ENCODE data around the gene ATIC. TPM values are rescaled to one million over a fixed set of nuclear protein-coding genes. Genes with fewer than 3 reads are reported as not detected.

Gene ATIC
- polyA plus RNA-seq, 4 donors: 71.6 to 138 (median 104) TPM

- 88 to 100% (median 94%) methylated on average over 2 of the region's 2 CpGs for WGBS, 3 donors
- no peak overlapping the region for H3K27ac ChIP-seq (ENCODE audit: low read depth in 1 of 3, low read length in 2 of 3)
- H3K9me3 ChIP-seq (ENCODE audit: control insufficient read depth in 2 of 2, insufficient read depth in 1 of 2, low read depth in 1 of 2, low read length in 1 of 2): no peaks in the 10 kb centered on the region
- H3K27me3 ChIP-seq (ENCODE audit: control insufficient read depth in 3 of 3, insufficient read depth in 3 of 3, low read length in 3 of 3): no peaks in the 10 kb centered on the region
- DNase-seq (no peak), FAIRE-seq (no peak)
- no peak overlapping the region for H3K4me3 ChIP-seq (ENCODE audit: low read depth in 1 of 3, low read length in 3 of 3)
- H3K36me3 ChIP-seq (ENCODE audit: control insufficient read depth in 3 of 3, insufficient read depth in 2 of 3, low read depth in 1 of 3, low read length in 3 of 3): peaks cover 0 to 32% (median 0%) of the 10 kb centered on the region in 3 donors
- no peaks in the 10 kb centered on the region for H3K4me1 ChIP-seq (ENCODE audit: control insufficient read depth in 3 of 3, insufficient read depth in 2 of 3, low read depth in 1 of 3, low read length in 2 of 3)
Measured at GRCh38 chr2:215377283-215377682, 65.4 kb downstream of the ATIC start.

- H3K27me3 ChIP-seq (ENCODE audit: control insufficient read depth in 3 of 3, insufficient read depth in 3 of 3, low read length in 3 of 3): no peaks in the 10 kb centered on the region
- H3K4me1 ChIP-seq (ENCODE audit: control insufficient read depth in 3 of 3, insufficient read depth in 2 of 3, low read depth in 1 of 3, low read length in 2 of 3): no peaks in the 10 kb centered on the region
- FAIRE-seq (no peak), DNase-seq (no peak)
- 89 to 93% (median 93%) methylated on average over 3 of the region's 3 CpGs for WGBS, 3 donors
- H3K9me3 ChIP-seq (ENCODE audit: control insufficient read depth in 2 of 2, insufficient read depth in 1 of 2, low read depth in 1 of 2, low read length in 1 of 2): no peaks in the 10 kb centered on the region
- H3K36me3 ChIP-seq (ENCODE audit: control insufficient read depth in 3 of 3, insufficient read depth in 2 of 3, low read depth in 1 of 3, low read length in 3 of 3): peaks cover 0 to 32% (median 0%) of the 10 kb centered on the region in 3 donors
- H3K4me3 ChIP-seq (ENCODE audit: low read depth in 1 of 3, low read length in 3 of 3): no peak overlapping the region
- H3K27ac ChIP-seq (ENCODE audit: low read depth in 1 of 3, low read length in 2 of 3): no peak overlapping the region
Measured at GRCh38 chr2:215378045-215378444, 66.2 kb downstream of the ATIC start.

DNA sequence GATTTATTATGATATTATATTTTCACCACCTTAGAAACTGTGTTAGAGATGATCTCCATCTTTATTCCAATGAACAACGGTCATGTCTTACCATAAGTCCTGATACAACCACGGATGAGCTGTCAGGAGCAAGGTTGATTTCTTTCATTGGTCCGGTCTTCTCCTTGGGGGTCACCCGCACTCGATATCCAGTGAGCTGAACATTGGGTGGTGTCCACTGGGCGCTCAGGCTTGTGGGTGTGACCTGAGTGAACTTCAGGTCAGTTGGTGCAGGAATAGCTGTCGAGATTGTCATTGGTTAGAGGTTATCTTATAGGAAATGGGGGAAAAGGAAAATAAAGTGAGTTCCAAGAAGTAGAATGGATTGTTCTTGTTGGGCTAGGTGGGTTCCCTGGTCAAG lies 67.2 kb downstream of the ATIC start:
- H3K9me3 ChIP-seq (ENCODE audit: control insufficient read depth in 2 of 2, insufficient read depth in 1 of 2, low read depth in 1 of 2, low read length in 1 of 2): no peaks in the 10 kb centered on the region
- no peaks in the 10 kb centered on the region for H3K4me1 ChIP-seq (ENCODE audit: control insufficient read depth in 3 of 3, insufficient read depth in 2 of 3, low read depth in 1 of 3, low read length in 2 of 3)
- H3K27ac ChIP-seq (ENCODE audit: low read depth in 1 of 3, low read length in 2 of 3): no peak overlapping the region
- no peak overlapping the region for H3K4me3 ChIP-seq (ENCODE audit: low read depth in 1 of 3, low read length in 3 of 3)
- FAIRE-seq (no peak), DNase-seq (no peak)
- 89 to 93% (median 90%) methylated on average over 7 of the region's 7 CpGs for WGBS, 3 donors
- no peaks in the 10 kb centered on the region for H3K27me3 ChIP-seq (ENCODE audit: control insufficient read depth in 3 of 3, insufficient read depth in 3 of 3, low read length in 3 of 3)
- H3K36me3 ChIP-seq (ENCODE audit: control insufficient read depth in 3 of 3, insufficient read depth in 2 of 3, low read depth in 1 of 3, low read length in 3 of 3): peaks cover 0 to 32% (median 2%) of the 10 kb centered on the region in 3 donors

DNA sequence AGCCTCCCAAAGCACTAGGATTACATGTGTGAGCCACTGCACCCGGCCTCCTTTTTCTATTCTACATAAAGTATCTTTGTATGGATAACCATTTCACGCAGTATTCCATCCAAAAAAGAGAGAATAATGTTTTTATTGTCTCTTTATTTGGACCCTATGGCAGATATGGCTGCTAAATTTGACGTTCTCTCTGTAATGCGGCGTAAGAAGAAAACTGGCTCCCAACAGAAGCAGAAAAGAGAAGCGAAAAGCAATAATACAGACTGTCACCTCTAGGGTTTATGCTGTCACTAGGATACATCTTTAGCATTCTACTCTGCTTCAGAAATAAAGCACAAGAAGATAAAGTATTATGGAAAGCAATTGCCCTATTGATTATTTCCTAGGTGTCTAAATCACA lies 68.1 kb downstream of the ATIC start:
- H3K9me3 ChIP-seq (ENCODE audit: control insufficient read depth in 2 of 2, insufficient read depth in 1 of 2, low read depth in 1 of 2, low read length in 1 of 2): no peaks in the 10 kb centered on the region
- no peaks in the 10 kb centered on the region for H3K4me1 ChIP-seq (ENCODE audit: control insufficient read depth in 3 of 3, insufficient read depth in 2 of 3, low read depth in 1 of 3, low read length in 2 of 3)
- H3K36me3 ChIP-seq (ENCODE audit: control insufficient read depth in 3 of 3, insufficient read depth in 2 of 3, low read depth in 1 of 3, low read length in 3 of 3): peaks cover 0 to 30% (median 2%) of the 10 kb centered on the region in 3 donors
- H3K27ac ChIP-seq (ENCODE audit: low read depth in 1 of 3, low read length in 2 of 3): no peak overlapping the region
- 93 to 96% (median 94%) methylated on average over 6 of the region's 6 CpGs for WGBS, 3 donors
- no peak overlapping the region for H3K4me3 ChIP-seq (ENCODE audit: low read depth in 1 of 3, low read length in 3 of 3)
- no peak for FAIRE-seq
- no peaks in the 10 kb centered on the region for H3K27me3 ChIP-seq (ENCODE audit: control insufficient read depth in 3 of 3, insufficient read depth in 3 of 3, low read length in 3 of 3)
- no peak for DNase-seq

GRCh38 chr2:215380699-215381098 lies 68.8 kb downstream of the ATIC start:
- Histone ChIP-seq H3K4me1 (ENCODE audit: control insufficient read depth in 3 of 3, insufficient read depth in 2 of 3, low read depth in 1 of 3, low read length in 2 of 3) (no peaks in the 10 kb centered on the region), H3K27me3 (ENCODE audit: control insufficient read depth in 3 of 3, insufficient read depth in 3 of 3, low read length in 3 of 3) (no peaks in the 10 kb centered on the region), H3K36me3 (ENCODE audit: control insufficient read depth in 3 of 3, insufficient read depth in 2 of 3, low read depth in 1 of 3, low read length in 3 of 3) (peaks cover 0 to 24% (median 2%) of the 10 kb centered on the region in 3 donors), H3K9me3 (ENCODE audit: control insufficient read depth in 2 of 2, insufficient read depth in 1 of 2, low read depth in 1 of 2, low read length in 1 of 2) (no peaks in the 10 kb centered on the region), H3K4me3 (ENCODE audit: low read depth in 1 of 3, low read length in 3 of 3) (no peak overlapping the region), H3K27ac (ENCODE audit: low read depth in 1 of 3, low read length in 2 of 3) (no peak overlapping the region)
- FAIRE-seq (no peak), DNase-seq (no peak)
- WGBS, 3 donors: 90 to 94% (median 91%) methylated on average over 7 of the region's 7 CpGs

- H3K36me3 ChIP-seq (ENCODE audit: control insufficient read depth in 3 of 3, insufficient read depth in 2 of 3, low read depth in 1 of 3, low read length in 3 of 3): peaks cover 0 to 26% (median 2%) of the 10 kb centered on the region in 3 donors
- no peaks in the 10 kb centered on the region for H3K27me3 ChIP-seq (ENCODE audit: control insufficient read depth in 3 of 3, insufficient read depth in 3 of 3, low read length in 3 of 3)
- no peaks in the 10 kb centered on the region for H3K4me1 ChIP-seq (ENCODE audit: control insufficient read depth in 3 of 3, insufficient read depth in 2 of 3, low read depth in 1 of 3, low read length in 2 of 3)
- H3K9me3 ChIP-seq (ENCODE audit: control insufficient read depth in 2 of 2, insufficient read depth in 1 of 2, low read depth in 1 of 2, low read length in 1 of 2): no peaks in the 10 kb centered on the region
- FAIRE-seq (no peak), DNase-seq (no peak)
- no peak overlapping the region for H3K27ac ChIP-seq (ENCODE audit: low read depth in 1 of 3, low read length in 2 of 3)
- 91 to 92% (median 91%) methylated on average over 7 of the region's 7 CpGs for WGBS, 3 donors
- no peak overlapping the region for H3K4me3 ChIP-seq (ENCODE audit: low read depth in 1 of 3, low read length in 3 of 3)
Measured at GRCh38 chr2:215382011-215382410, 70.2 kb downstream of the ATIC start.

- Histone ChIP-seq H3K27ac (ENCODE audit: low read depth in 1 of 3, low read length in 2 of 3) (no peak overlapping the region), H3K27me3 (ENCODE audit: control insufficient read depth in 3 of 3, insufficient read depth in 3 of 3, low read length in 3 of 3) (no peaks in the 10 kb centered on the region), H3K4me1 (ENCODE audit: control insufficient read depth in 3 of 3, insufficient read depth in 2 of 3, low read depth in 1 of 3, low read length in 2 of 3) (no peaks in the 10 kb centered on the region), H3K4me3 (ENCODE audit: low read depth in 1 of 3, low read length in 3 of 3) (no peak overlapping the region), H3K9me3 (ENCODE audit: control insufficient read depth in 2 of 2, insufficient read depth in 1 of 2, low read depth in 1 of 2, low read length in 1 of 2) (no peaks in the 10 kb centered on the region), H3K36me3 (ENCODE audit: control insufficient read depth in 3 of 3, insufficient read depth in 2 of 3, low read depth in 1 of 3, low read length in 3 of 3) (peaks cover 0 to 22% (median 2%) of the 10 kb centered on the region in 3 donors)
- no peak for FAIRE-seq
- DNase-seq: no peak
Measured at GRCh38 chr2:215382480-215382879, 70.6 kb downstream of the ATIC start.

GRCh38 chr2:215383652-215384279 lies 71.9 kb downstream of the ATIC start:
- Histone ChIP-seq H3K4me3 (ENCODE audit: low read depth in 1 of 3, low read length in 3 of 3) (no peak overlapping the region), H3K4me1 (ENCODE audit: control insufficient read depth in 3 of 3, insufficient read depth in 2 of 3, low read depth in 1 of 3, low read length in 2 of 3) (no peaks in the 10 kb centered on the region), H3K36me3 (ENCODE audit: control insufficient read depth in 3 of 3, insufficient read depth in 2 of 3, low read depth in 1 of 3, low read length in 3 of 3) (peaks cover 0 to 20% (median 2%) of the 10 kb centered on the region in 3 donors), H3K27me3 (ENCODE audit: control insufficient read depth in 3 of 3, insufficient read depth in 3 of 3, low read length in 3 of 3) (no peaks in the 10 kb centered on the region), H3K27ac (ENCODE audit: low read depth in 1 of 3, low read length in 2 of 3) (no peak overlapping the region), H3K9me3 (ENCODE audit: control insufficient read depth in 2 of 2, insufficient read depth in 1 of 2, low read depth in 1 of 2, low read length in 1 of 2) (no peaks in the 10 kb centered on the region)
- no peak for DNase-seq
- WGBS, 3 donors: 93 to 95% (median 93%) methylated on average over 8 of the region's 8 CpGs
- FAIRE-seq: no peak

- H3K4me3 ChIP-seq (ENCODE audit: low read depth in 1 of 3, low read length in 3 of 3): no peak overlapping the region
- WGBS, 3 donors: 81 to 89% (median 83%) methylated on average over 7 of the region's 7 CpGs
- no peaks in the 10 kb centered on the region for H3K9me3 ChIP-seq (ENCODE audit: control insufficient read depth in 2 of 2, insufficient read depth in 1 of 2, low read depth in 1 of 2, low read length in 1 of 2)
- H3K36me3 ChIP-seq (ENCODE audit: control insufficient read depth in 3 of 3, insufficient read depth in 2 of 3, low read depth in 1 of 3, low read length in 3 of 3): peaks cover 0 to 15% (median 2%) of the 10 kb centered on the region in 3 donors
- FAIRE-seq (no peak), DNase-seq (no peak)
- no peaks in the 10 kb centered on the region for H3K4me1 ChIP-seq (ENCODE audit: control insufficient read depth in 3 of 3, insufficient read depth in 2 of 3, low read depth in 1 of 3, low read length in 2 of 3)
- no peaks in the 10 kb centered on the region for H3K27me3 ChIP-seq (ENCODE audit: control insufficient read depth in 3 of 3, insufficient read depth in 3 of 3, low read length in 3 of 3)
- no peak overlapping the region for H3K27ac ChIP-seq (ENCODE audit: low read depth in 1 of 3, low read length in 2 of 3)
Measured at GRCh38 chr2:215384710-215385109, 72.9 kb downstream of the ATIC start.
